HEK293 (cell line): ENCODE results near the gene NBPF3.

Source experiments
- CTCF ChIA-PET: fragments of 350-600 bp; formaldehyde crosslinking; extraction: SDS; loops from one replicate; lab custom pipeline; 2021; ENCODE audit warnings: antibody characterized with exemption; lab: Yijun Ruan, JAX
- POLR2A ChIA-PET: fragments of 300-600 bp; formaldehyde crosslinking; extraction: SDS; loops from one replicate; lab custom pipeline; 2020; ENCODE audit warnings: antibody characterized with exemption, inconsistent platforms; lab: Yijun Ruan, JAX
- H3K27ac ChIP-seq: fragments of 200-500 bp; sonication (Bioruptor generic); 2 replicates; pipeline ENCODE4 v1.5.1; 2014; ENCODE audit warnings: low read depth, low read length, control low read depth, inconsistent platforms; ENCODE audit errors: extremely low read depth
- H3K36me3 ChIP-seq, 2 experiments: fragments of 200-500 bp in 1 of 2; sonication (Bioruptor generic) in 1 of 2; 1 replicate in 1 of 2; 2 replicates in 1 of 2; pipeline ENCODE4 v1.5.1; 2014 to 2017; ENCODE audit warnings: inconsistent platforms in 2 of 2, low read length in 2 of 2; ENCODE audit not compliant: control insufficient read depth in 2 of 2, insufficient read depth in 1 of 2
- H3K4me1 ChIP-seq: fragments of 200-500 bp; sonication (Bioruptor generic); 2 replicates; pipeline ENCODE4 v1.5.1; 2014; ENCODE audit warnings: mild to moderate bottlenecking, low read length, inconsistent platforms; ENCODE audit not compliant: control insufficient read depth, insufficient read depth
- H3K4me3 ChIP-seq: 2 replicates; pipeline ENCODE4 v1.5.1; 2011; ENCODE audit warnings: low read depth, mild to moderate bottlenecking, control low read depth, low read length, moderate library complexity
- H3K9me3 ChIP-seq: fragments of 200-500 bp; sonication (Bioruptor generic); 2 replicates; pipeline ENCODE4 v1.5.1; 2014; ENCODE audit warnings: low read depth, low read length, inconsistent platforms; ENCODE audit not compliant: control insufficient read depth, insufficient read depth
- PRDM1 ChIP-seq: fragments of 450-650 bp; formaldehyde crosslinking; IDR thresholded peaks from 2 replicates; pipeline ENCODE4; 2016; ENCODE audit warnings: missing biosample characterization, missing genetic modification characterization
- SCRT1 ChIP-seq: fragments of 450-650 bp; formaldehyde crosslinking; IDR thresholded peaks from 2 replicates; pipeline ENCODE4 v1.5.1; 2016; ENCODE audit warnings: missing biosample characterization, missing genetic modification characterization, borderline replicate concordance
- ZBTB17 ChIP-seq: fragments of 450-650 bp; formaldehyde crosslinking; IDR thresholded peaks from 2 replicates; pipeline ENCODE4 v1.5.1; 2016; ENCODE audit warnings: missing biosample characterization, missing genetic modification characterization
- ZNF146 ChIP-seq: fragments of 450-650 bp; formaldehyde crosslinking; IDR thresholded peaks from 2 replicates; pipeline ENCODE4 v1.5.1; 2016; ENCODE audit warnings: missing biosample characterization, missing genetic modification characterization
- ZNF23 ChIP-seq: fragments of 450-650 bp; formaldehyde crosslinking; IDR thresholded peaks from 2 replicates; pipeline ENCODE4 v1.5.1; 2016; ENCODE audit warnings: missing biosample characterization, missing genetic modification characterization, borderline replicate concordance
- ZNF266 ChIP-seq: fragments of 450-650 bp; formaldehyde crosslinking; IDR thresholded peaks from 2 replicates; pipeline ENCODE4 v1.5.1; 2016; ENCODE audit warnings: missing biosample characterization, missing genetic modification characterization, low read depth
- ZNF426 ChIP-seq: fragments of 450-650 bp; formaldehyde crosslinking; IDR thresholded peaks from 2 replicates; pipeline ENCODE4 v1.5.1; 2017; ENCODE audit warnings: missing biosample characterization, missing genetic modification characterization, mild to moderate bottlenecking, inconsistent platforms, moderate library complexity
- ZNF473 ChIP-seq: fragments of 450-650 bp; formaldehyde crosslinking; IDR thresholded peaks from 2 replicates; pipeline ENCODE4 v1.5.1; 2017; ENCODE audit warnings: missing biosample characterization, missing genetic modification characterization
- ZNF529 ChIP-seq: fragments of 450-650 bp; formaldehyde crosslinking; IDR thresholded peaks from 2 replicates; pipeline ENCODE4 v1.5.1; 2017; ENCODE audit warnings: missing genetic modification characterization, missing biosample characterization; ENCODE audit not compliant: insufficient replicate concordance
- ZNF596 ChIP-seq: fragments of 450-650 bp; IDR thresholded peaks from 2 replicates; pipeline ENCODE4 v1.5.0; 2018; ENCODE audit warnings: missing biosample characterization, mild to moderate bottlenecking, missing genetic modification characterization, moderate library complexity
- ZNF658 ChIP-seq: fragments of 450-650 bp; formaldehyde crosslinking; IDR thresholded peaks from 2 replicates; pipeline ENCODE4; 2016; ENCODE audit warnings: missing biosample characterization, missing genetic modification characterization
- ZNF76 ChIP-seq: fragments of 450-650 bp; formaldehyde crosslinking; IDR thresholded peaks from 2 replicates; pipeline ENCODE4; 2016; ENCODE audit warnings: low read depth, missing biosample characterization, missing genetic modification characterization, borderline replicate concordance
- ZNF792 ChIP-seq: fragments of 450-650 bp; formaldehyde crosslinking; IDR thresholded peaks from 2 replicates; pipeline ENCODE4 v1.5.1; 2016; ENCODE audit warnings: missing biosample characterization, missing genetic modification characterization
- ZNF837 ChIP-seq: fragments of 450-650 bp; formaldehyde crosslinking; IDR thresholded peaks from 2 replicates; pipeline ENCODE4 v1.5.1; 2016; ENCODE audit warnings: missing biosample characterization, missing genetic modification characterization
- TF ChIP-seq, protein P1 (sequence below): fragments of 450-650 bp; formaldehyde crosslinking; IDR thresholded peaks from 2 replicates; pipeline ENCODE4 v1.5.1; 2016; ENCODE audit warnings: missing biosample characterization, missing genetic modification characterization
- TF ChIP-seq, protein P2 (sequence below): fragments of 450-650 bp; formaldehyde crosslinking; IDR thresholded peaks from 2 replicates; pipeline ENCODE4 v1.5.1; 2016; ENCODE audit warnings: missing biosample characterization, missing genetic modification characterization, low read depth
- TF ChIP-seq, protein P3 (sequence below): fragments of 450-650 bp; formaldehyde crosslinking; IDR thresholded peaks from 2 replicates; pipeline ENCODE4 v1.5.1; 2016; ENCODE audit warnings: missing biosample characterization, missing genetic modification characterization
- TF ChIP-seq, protein P4 (sequence below): fragments of 450-650 bp; formaldehyde crosslinking; conservative IDR thresholded peaks from 2 replicates; pipeline ENCODE4 v1.5.1; 2016; ENCODE audit warnings: low read depth, missing biosample characterization, missing genetic modification characterization

The NBPF3 gene

DNA sequence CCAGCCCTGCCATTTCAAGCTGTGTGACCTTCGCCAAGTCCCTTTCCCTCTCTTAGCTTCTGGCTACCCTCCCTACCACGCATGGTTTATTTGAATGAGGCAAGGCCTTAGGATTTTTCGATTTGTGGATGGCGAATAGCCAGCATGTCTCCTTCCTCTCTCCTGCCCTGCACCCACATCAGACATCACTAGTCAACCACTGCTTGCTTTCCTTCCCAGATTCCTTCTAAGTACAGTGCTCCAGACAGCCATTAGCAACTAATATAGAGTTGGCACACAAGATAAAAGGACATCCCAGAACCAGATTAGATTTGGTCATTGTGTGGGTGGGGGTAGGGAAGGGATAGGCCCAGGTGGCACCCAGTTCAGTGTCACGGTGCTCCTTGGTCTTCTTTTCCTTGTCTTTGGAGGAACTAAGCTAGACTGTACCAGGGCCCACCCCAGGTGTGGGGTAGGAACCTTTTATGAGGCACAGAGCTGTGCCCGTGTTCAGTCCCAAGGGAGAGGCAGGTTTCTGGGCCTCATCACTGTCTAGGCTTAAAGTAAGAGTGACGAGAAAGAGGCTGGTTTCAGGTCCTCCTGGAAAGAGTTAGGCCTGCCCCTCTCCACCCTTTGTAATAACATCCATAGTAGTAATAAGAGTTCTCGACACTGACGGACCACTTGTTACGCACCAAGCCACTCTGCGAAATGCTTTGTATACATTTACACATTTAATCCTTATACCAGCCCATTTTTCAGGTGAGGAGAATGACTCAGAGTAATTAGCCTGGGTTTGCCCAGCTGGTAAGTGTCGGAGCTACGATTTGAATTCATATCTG lies 77.9 kb downstream of the NBPF3 start:
- no peak overlapping the region for H3K4me3 ChIP-seq
- H3K4me1 ChIP-seq = no peaks in the 10 kb centered on the region
- H3K9me3 ChIP-seq = no peaks in the 10 kb centered on the region
- no peak overlapping the region for H3K27ac ChIP-seq
- CTCF ChIA-PET = interaction anchor here (0.8 to 1.2 kb wide), 2 partner anchors 9 to 76 kb away, joined by 3 to 7 read pairs; partner anchors contain the start of gene ALPL
- TF ChIP-seq ZNF23 (tag by site-specific recombination) (peak; percentile 78; the same call in 1 of the 2 replicates), SCRT1 (tag by site-specific recombination) (no peak), ZNF426 (tag by site-specific recombination) (no peak), ZBTB17 (tag by site-specific recombination) (peak; percentile 77), ZNF266 (tag by site-specific recombination) (no peak)
- TF ChIP-seq, protein P1, sequence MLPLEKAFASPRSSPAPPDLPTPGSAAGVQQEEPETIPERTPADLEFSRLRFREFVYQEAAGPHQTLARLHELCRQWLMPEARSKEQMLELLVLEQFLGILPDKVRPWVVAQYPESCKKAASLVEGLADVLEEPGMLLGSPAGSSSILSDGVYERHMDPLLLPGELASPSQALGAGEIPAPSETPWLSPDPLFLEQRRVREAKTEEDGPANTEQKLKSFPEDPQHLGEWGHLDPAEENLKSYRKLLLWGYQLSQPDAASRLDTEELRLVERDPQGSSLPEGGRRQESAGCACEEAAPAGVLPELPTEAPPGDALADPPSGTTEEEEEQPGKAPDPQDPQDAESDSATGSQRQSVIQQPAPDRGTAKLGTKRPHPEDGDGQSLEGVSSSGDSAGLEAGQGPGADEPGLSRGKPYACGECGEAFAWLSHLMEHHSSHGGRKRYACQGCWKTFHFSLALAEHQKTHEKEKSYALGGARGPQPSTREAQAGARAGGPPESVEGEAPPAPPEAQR (tag by site-specific recombination) = no peak
- TF ChIP-seq, protein P2, sequence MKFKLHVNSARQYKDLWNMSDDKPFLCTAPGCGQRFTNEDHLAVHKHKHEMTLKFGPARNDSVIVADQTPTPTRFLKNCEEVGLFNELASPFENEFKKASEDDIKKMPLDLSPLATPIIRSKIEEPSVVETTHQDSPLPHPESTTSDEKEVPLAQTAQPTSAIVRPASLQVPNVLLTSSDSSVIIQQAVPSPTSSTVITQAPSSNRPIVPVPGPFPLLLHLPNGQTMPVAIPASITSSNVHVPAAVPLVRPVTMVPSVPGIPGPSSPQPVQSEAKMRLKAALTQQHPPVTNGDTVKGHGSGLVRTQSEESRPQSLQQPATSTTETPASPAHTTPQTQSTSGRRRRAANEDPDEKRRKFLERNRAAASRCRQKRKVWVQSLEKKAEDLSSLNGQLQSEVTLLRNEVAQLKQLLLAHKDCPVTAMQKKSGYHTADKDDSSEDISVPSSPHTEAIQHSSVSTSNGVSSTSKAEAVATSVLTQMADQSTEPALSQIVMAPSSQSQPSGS (tag by site-specific recombination) = no peak
- TF ChIP-seq, all 188 proteins: peak for 2
- no peaks in the 10 kb centered on the region for H3K36me3 ChIP-seq
- POLR2A ChIA-PET = no interaction called here

DNA sequence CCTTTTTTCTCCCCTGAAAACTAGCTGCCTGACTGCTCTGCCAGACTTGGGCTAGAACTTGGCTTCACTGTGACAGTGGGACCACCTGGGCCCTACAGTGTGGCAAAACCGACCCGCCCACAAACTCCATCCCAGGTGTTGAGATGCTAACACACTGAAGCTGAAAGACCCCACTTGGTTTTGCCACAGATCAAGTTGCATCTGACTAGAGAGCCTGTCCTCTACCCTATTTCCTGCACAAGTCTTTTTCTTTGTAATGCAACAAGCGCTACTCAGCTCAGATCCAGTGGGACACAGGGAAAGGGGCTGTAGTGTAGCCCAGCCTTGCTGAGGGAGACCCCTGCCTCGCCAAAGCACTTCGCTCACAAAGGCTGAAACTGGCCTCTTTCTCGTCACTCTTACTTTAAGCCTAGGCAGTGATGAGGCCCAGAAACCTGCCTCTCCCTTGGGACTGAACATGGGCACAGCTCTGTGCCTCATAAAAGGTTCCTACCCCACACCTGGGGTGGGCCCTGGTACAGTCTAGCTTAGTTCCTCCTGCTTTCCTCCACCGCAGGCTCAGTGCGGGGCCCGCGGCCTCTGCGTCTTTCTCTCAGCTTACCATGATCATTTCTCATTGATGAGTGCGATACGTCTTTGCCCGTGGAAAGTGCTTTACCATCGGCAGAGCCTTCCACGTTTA lies 79.0 kb downstream of the NBPF3 start:
- TF ChIP-seq ZNF837 (tag by site-specific recombination) (no peak), ZNF473 (tag by site-specific recombination) (no peak), ZNF792 (tag by site-specific recombination) (no peak), ZNF146 (tag by site-specific recombination) (no peak), ZNF76 (tag by site-specific recombination) (no peak), SCRT1 (tag by site-specific recombination) (no peak), ZNF266 (tag by site-specific recombination) (no peak), PRDM1 (tag by site-specific recombination) (no peak), ZNF596 (tag by site-specific recombination) (no peak), ZNF658 (no peak), ZNF529 (no peak)
- TF ChIP-seq, protein P3, sequence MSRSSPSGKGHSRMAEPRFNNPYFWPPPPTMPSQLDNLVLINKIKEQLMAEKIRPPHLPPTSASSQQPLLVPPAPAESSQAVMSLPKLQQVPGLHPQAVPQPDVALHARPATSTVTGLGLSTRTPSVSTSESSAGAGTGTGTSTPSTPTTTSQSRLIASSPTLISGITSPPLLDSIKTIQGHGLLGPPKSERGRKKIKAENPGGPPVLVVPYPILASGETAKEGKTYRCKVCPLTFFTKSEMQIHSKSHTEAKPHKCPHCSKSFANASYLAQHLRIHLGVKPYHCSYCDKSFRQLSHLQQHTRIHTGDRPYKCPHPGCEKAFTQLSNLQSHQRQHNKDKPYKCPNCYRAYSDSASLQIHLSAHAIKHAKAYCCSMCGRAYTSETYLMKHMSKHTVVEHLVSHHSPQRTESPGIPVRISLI = no peak
- TF ChIP-seq, protein P4, sequence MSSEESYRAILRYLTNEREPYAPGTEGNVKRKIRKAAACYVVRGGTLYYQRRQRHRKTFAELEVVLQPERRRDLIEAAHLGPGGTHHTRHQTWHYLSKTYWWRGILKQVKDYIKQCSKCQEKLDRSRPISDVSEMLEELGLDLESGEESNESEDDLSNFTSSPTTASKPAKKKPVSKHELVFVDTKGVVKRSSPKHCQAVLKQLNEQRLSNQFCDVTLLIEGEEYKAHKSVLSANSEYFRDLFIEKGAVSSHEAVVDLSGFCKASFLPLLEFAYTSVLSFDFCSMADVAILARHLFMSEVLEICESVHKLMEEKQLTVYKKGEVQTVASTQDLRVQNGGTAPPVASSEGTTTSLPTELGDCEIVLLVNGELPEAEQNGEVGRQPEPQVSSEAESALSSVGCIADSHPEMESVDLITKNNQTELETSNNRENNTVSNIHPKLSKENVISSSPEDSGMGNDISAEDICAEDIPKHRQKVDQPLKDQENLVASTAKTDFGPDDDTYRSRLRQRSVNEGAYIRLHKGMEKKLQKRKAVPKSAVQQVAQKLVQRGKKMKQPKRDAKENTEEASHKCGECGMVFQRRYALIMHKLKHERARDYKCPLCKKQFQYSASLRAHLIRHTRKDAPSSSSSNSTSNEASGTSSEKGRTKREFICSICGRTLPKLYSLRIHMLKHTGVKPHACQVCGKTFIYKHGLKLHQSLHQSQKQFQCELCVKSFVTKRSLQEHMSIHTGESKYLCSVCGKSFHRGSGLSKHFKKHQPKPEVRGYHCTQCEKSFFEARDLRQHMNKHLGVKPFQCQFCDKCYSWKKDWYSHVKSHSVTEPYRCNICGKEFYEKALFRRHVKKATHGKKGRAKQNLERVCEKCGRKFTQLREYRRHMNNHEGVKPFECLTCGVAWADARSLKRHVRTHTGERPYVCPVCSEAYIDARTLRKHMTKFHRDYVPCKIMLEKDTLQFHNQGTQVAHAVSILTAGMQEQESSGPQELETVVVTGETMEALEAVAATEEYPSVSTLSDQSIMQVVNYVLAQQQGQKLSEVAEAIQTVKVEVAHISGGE (tag by site-specific recombination) = no peak
- TF ChIP-seq, all 188 proteins: peak for 0
- CTCF ChIA-PET = interaction anchor here (0.8 to 1.2 kb wide), 2 partner anchors 10 to 75 kb away, joined by 3 to 7 read pairs; partner anchors contain the start of gene ALPL
- H3K27ac ChIP-seq = no peak overlapping the region
- no peaks in the 10 kb centered on the region for H3K9me3 ChIP-seq
- H3K4me3 ChIP-seq = no peak overlapping the region
- H3K36me3 ChIP-seq = no peaks in the 10 kb centered on the region
- POLR2A ChIA-PET = no interaction called here
- no peaks in the 10 kb centered on the region for H3K4me1 ChIP-seq
